HCT116 (cell line): ENCODE results near the gene TNNI3. TPM values are rescaled to one million over a fixed set of nuclear protein-coding genes. Genes with fewer than 3 reads are reported as not detected.

Source experiments
- ATAC-seq: fragments of 200-7000 bp; cut with Tn5 transposase; 2 replicates; pipeline ENCODE4 v1.9.1; 2020; ENCODE audit warnings: mild to moderate bottlenecking, moderate library complexity
- BruUV-seq: library from RNA; stranded (reverse); fragments of 400-500 nt; replicated peaks from 2 replicates; lab custom pipeline; 2021; lab: Mats Ljungman, UMichigan
- CTCF ChIA-PET: fragments of 300-600 bp; sonication (Branson Sonifier 250); formaldehyde crosslinking; loops from one replicate; lab custom pipeline; 2021; ENCODE audit warnings: antibody characterized with exemption; lab: Charles Lee
- POLR2A ChIA-PET: fragments of 300-600, 350-600 bp; sonication (Branson Sonifier 250); formaldehyde crosslinking; loops from one replicate; lab custom pipeline; 2021; ENCODE audit warnings: antibody characterized with exemption; lab: Charles Lee
- RAD21 ChIA-PET, 2 experiments: fragments of 300-600 bp; sonication (Branson Sonifier 250); formaldehyde crosslinking; loops; one replicate each; lab custom pipeline; 2023; ENCODE audit warnings: low total read pairs in 2 of 2; ENCODE audit not compliant: uncharacterized antibody in 2 of 2, unreplicated experiment in 2 of 2, low non-redundant PET in 1 of 2; lab: Charles Lee
- DNase-seq: peaks from one replicate; pipeline ENCODE4 v3.0.0-alpha.2; 2010; ENCODE audit warnings: low read depth, low spot score
- H2AFZ ChIP-seq: fragments of 200-600 bp; shearing (Covaris generic), sonication (generic); 2 replicates; pipeline ENCODE4 v1.6.1; 2017; ENCODE audit warnings: low read depth, mixed run types, mixed read lengths, antibody characterized with exemption, low read length; ENCODE audit not compliant: poor library complexity, severe bottlenecking
- H3K27ac ChIP-seq: 2 replicates; pipeline ENCODE4 v1.5.1; 2012; ENCODE audit warnings: low read depth, low read length
- H3K27me3 ChIP-seq: fragments of 200-600 bp; sonication (generic); 2 replicates; pipeline ENCODE4 v1.6.1; 2016; ENCODE audit warnings: mixed run types, low read length, mixed read lengths; ENCODE audit not compliant: insufficient read depth
- H3K36me3 ChIP-seq, 2 experiments: fragments of 200-500 bp in 1 of 2; fragments of 200-600 bp in 1 of 2; sonication (Bioruptor generic) in 1 of 2; sonication (generic) in 1 of 2; 2 replicates each; pipeline versions ENCODE4 v1.5.1 to v1.6.1; 2014 to 2016; ENCODE audit warnings: low read length in 2 of 2, inconsistent platforms in 1 of 2, mixed read lengths in 1 of 2, mixed run types in 1 of 2; ENCODE audit not compliant: insufficient read depth in 2 of 2, control insufficient read depth in 1 of 2
- H3K4me1 ChIP-seq, 2 experiments: fragments of 200-600 bp in 1 of 2; sonication (generic) in 1 of 2; 2 replicates each; pipeline versions ENCODE4 v1.5.1 to v1.6.1; 2012 to 2017; ENCODE audit warnings: low read length in 2 of 2, inconsistent platforms in 1 of 2, mild to moderate bottlenecking in 1 of 2, mixed read lengths in 1 of 2, mixed run types in 1 of 2, moderate library complexity in 1 of 2; ENCODE audit not compliant: insufficient read depth in 2 of 2, control insufficient read depth in 1 of 2
- H3K4me2 ChIP-seq: fragments of 200-600 bp; sonication (generic); 2 replicates; pipeline ENCODE4 v1.6.1; 2017; ENCODE audit warnings: mixed run types, low read length, mixed read lengths
- H3K4me3 ChIP-seq, 2 experiments: fragments of 200-600 bp in 1 of 2; sonication (generic) in 1 of 2; replicated peaks in 1 of 2; 2 replicates each; pipeline ENCODE4 v1.5.1; 2011 to 2016; ENCODE audit warnings: low read length in 2 of 2, control low read depth in 1 of 2, low read depth in 1 of 2, mild to moderate bottlenecking in 1 of 2, mixed read lengths in 1 of 2, mixed run types in 1 of 2
- H3K79me2 ChIP-seq: fragments of 200-600 bp; sonication (generic); 2 replicates; pipeline ENCODE4 v1.6.1; 2017; ENCODE audit warnings: mild to moderate bottlenecking, mixed run types, low read length, moderate library complexity, mixed read lengths; ENCODE audit not compliant: insufficient read depth
- H3K9ac ChIP-seq: fragments of 200-600 bp; sonication (generic); 2 replicates; pipeline ENCODE4 v1.6.1; 2016; ENCODE audit warnings: low read length, mixed read lengths
- H3K9me2 ChIP-seq: fragments of 200-600 bp; sonication (generic), shearing (Covaris generic); 2 replicates; pipeline ENCODE4 v1.6.1; 2017; ENCODE audit warnings: mixed run types, mild to moderate bottlenecking, moderate library complexity; ENCODE audit not compliant: insufficient read depth
- H3K9me3 ChIP-seq, 2 experiments: fragments of 200-500 bp in 1 of 2; fragments of 200-600 bp in 1 of 2; sonication (Bioruptor generic) in 1 of 2; sonication (generic) in 1 of 2; 2 replicates each; pipeline ENCODE4 v1.6.1; 2014 to 2017; ENCODE audit warnings: low read length in 2 of 2, mixed read lengths in 2 of 2, inconsistent platforms in 1 of 2, low read depth in 1 of 2, mild to moderate bottlenecking in 1 of 2, mixed run types in 1 of 2, moderate library complexity in 1 of 2; ENCODE audit not compliant: control insufficient read depth in 1 of 2, insufficient read depth in 1 of 2
- H4K20me1 ChIP-seq: fragments of 200-600 bp; sonication (generic), shearing (Covaris generic); 2 replicates; pipeline ENCODE4 v1.6.1; 2017; ENCODE audit warnings: mixed run types, mild to moderate bottlenecking, moderate library complexity; ENCODE audit not compliant: insufficient read depth
- CBX3 ChIP-seq: IDR thresholded peaks from 2 replicates; pipeline ENCODE4 v1.6.1; 2012; ENCODE audit warnings: low read depth
- ELF1 ChIP-seq: IDR thresholded peaks from 2 replicates; pipeline ENCODE4 v1.6.1; 2012; ENCODE audit warnings: low read depth, borderline replicate concordance
- FOSL1 ChIP-seq: IDR thresholded peaks from 2 replicates; pipeline ENCODE4 v1.6.1; 2012; ENCODE audit warnings: low read depth
- POLR2AphosphoS5 ChIP-seq: IDR thresholded peaks from 2 replicates; pipeline ENCODE4 v1.6.1; 2011; ENCODE audit warnings: mild to moderate bottlenecking, low read depth, low read length, moderate library complexity
- SIN3A ChIP-seq: IDR thresholded peaks from 2 replicates; pipeline ENCODE4 v1.6.1; 2012; ENCODE audit warnings: low read depth
- SRF ChIP-seq: IDR thresholded peaks from 2 replicates; pipeline ENCODE4 v1.6.1; 2012; ENCODE audit warnings: low read depth
- ZFX ChIP-seq: fragments of 450-650 bp; IDR thresholded peaks from 2 replicates; pipeline ENCODE4 v1.6.1; 2017
- ZNF274 ChIP-seq: fragments of 200-500 bp; sonication (Bioruptor generic); IDR thresholded peaks from 2 replicates; pipeline ENCODE4 v1.6.1; 2014; ENCODE audit warnings: mild to moderate bottlenecking, low read depth, low read length, inconsistent platforms
- intact Hi-C: fragments of 100-400 bp; cut with micrococcal nuclease; formaldehyde crosslinking; loops from 2 replicates; pipeline ENCODE4 v1.10.0; 2022
- total RNA-seq: library from RNA; stranded (reverse); gene quantifications from one replicate; pipeline ENCODE4 v1.2.1, GENCODE V29; 2021; ENCODE audit not compliant: unreplicated experiment
- TF ChIP-seq, protein P1 (sequence below): IDR thresholded peaks from 2 replicates; pipeline ENCODE4 v1.6.1; 2012

The TNNI3 gene
- total RNA-seq, 1 experiment from 2014 or later = 42.1 TPM

DNA sequence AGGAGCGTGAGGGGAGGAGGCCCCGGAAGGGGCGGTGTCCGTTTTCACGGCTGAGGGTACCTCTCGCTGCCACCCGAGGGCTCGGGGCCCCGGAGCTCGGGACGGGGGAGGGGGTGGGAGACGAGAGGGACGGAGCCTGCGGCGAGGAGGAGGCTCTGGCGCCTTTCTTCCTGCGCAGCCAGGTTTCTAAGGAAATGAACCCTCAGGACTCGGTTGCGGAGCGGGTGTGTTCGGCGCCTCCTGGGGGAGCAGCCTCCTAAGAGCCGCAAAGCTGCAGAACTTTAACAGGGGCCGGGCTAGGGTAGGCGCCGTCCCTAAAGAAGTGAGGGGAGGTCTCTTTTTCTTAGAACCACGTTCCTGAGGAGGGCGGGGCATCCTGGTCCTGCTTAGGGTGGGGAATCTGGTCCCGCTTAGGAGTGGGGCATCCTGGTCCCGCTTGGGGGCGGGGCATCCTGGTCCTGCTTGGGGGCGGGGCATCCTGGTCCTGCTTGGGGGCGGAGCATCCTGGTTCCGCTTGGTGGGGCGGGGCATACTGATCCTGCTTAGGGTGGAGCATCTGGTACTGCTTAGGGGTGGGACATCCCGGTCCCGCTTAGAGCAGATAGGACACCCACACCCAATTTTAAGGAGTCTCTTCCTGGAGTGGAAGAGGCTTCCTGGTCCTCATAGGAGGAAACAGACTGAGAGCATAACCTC, 16.3 kb upstream of the TNNI3 start:
- ChIA-PET POLR2A (interaction anchor here (2.0 kb wide), 1 partner anchor 37 kb away, joined by 5 read pairs; no protein-coding TSS in a partner anchor), CTCF (interaction anchor here (1.1 to 2.4 kb wide), 2 partner anchors 8 to 13 kb away, joined by 3 to 13 read pairs; partner anchors contain the start of gene DNAAF3), RAD21 (no interaction called here)
- peak; percentile 75 for DNase-seq
- intact Hi-C loops = no loop called here
- Histone ChIP-seq H3K4me2 (peak overlapping the region; percentile 99), H3K79me2 (no peaks in the 10 kb centered on the region), H3K4me3 (peak overlapping the region; percentile 55 to 68), H3K4me1 (peaks cover 9 to 44% of the 10 kb centered on the region in 2 experiments; a peak in 3 of 4 replicates), H3K27me3 (no peaks in the 10 kb centered on the region), H3K9ac (peak overlapping the region; percentile 65), H2AFZ (peak overlapping the region; percentile 54), H4K20me1 (no peaks in the 10 kb centered on the region), H3K36me3 (no peaks in the 10 kb centered on the region)
- peak; percentile 46; the same call in 1 of the 2 replicates for TF ChIP-seq POLR2AphosphoS5
- TF ChIP-seq ELF1 = no peak
- TF ChIP-seq, all 23 proteins: peak for 1
- H3K9me3 ChIP-seq = peaks cover 0 to 5% of the 10 kb centered on the region in 2 experiments; a peak in 1 of 4 replicates
- peak; percentile 89 for ATAC-seq
- no peaks in the 10 kb centered on the region for H3K9me2 ChIP-seq
- H3K27ac ChIP-seq = peak overlapping the region; percentile 78
- no TSS peak for BruUV-seq

DNA sequence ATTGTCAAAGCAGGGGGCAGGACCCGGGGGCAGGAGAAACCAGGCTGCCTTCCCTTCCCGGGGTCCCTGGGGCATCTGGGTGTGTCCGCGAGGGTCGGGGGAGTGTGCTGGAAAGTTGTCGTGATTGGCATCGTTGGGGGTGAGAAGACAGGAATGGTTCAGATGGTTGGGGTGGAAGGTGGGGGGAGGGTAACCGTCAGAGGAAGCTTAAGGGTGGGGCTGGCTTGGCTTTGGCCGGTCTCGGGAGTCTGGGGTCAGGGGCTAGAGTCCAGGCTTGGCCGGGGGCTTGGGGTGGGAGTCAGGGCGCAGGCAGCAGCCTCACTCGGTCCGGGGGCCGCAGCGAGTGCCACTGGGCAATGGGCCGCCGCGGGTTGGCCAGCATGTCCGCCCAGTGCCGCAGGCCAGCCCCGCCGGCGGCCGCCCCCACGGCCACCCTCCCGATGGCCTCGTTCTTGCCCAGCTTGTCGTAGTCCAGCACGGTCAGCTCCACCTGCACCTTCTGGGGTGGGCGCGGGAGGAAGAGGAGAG, 15.7 kb upstream of the TNNI3 start:
- Histone ChIP-seq H3K4me2 (peak overlapping the region; percentile 99), H3K4me1 (peaks cover 9 to 38% of the 10 kb centered on the region in 2 experiments; a peak in 3 of 4 replicates), H3K27ac (peak overlapping the region; percentile 78), H2AFZ (peak overlapping the region; percentile 54), H3K79me2 (no peaks in the 10 kb centered on the region), H3K36me3 (no peaks in the 10 kb centered on the region), H3K27me3 (no peaks in the 10 kb centered on the region), H3K9ac (peak overlapping the region; percentile 65), H4K20me1 (no peaks in the 10 kb centered on the region), H3K9me3 (peaks cover 0 to 5% of the 10 kb centered on the region in 2 experiments; a peak in 1 of 4 replicates), H3K9me2 (no peaks in the 10 kb centered on the region), H3K4me3 (peak overlapping the region; percentile 55 to 68)
- ATAC-seq (no peak), DNase-seq (no peak)
- ChIA-PET RAD21 (interaction anchor here in 1 of 2 experiments (0.6 kb wide), 1 partner anchor 498 kb away, joined by 3 read pairs; no protein-coding TSS in a partner anchor), POLR2A (interaction anchor here (1.0 to 2.0 kb wide), 2 partner anchors 27 to 37 kb away, joined by 4 to 5 read pairs; no protein-coding TSS in a partner anchor), CTCF (no interaction called here)
- intact Hi-C loops = no loop called here
- no TSS peak for BruUV-seq
- TF ChIP-seq SRF (no peak), CBX3 (no peak), FOSL1 (no peak), ZFX (peak; percentile 35; the same call in 1 of the 2 replicates), ZNF274 (no peak), SIN3A (no peak)
- TF ChIP-seq, protein P1, sequence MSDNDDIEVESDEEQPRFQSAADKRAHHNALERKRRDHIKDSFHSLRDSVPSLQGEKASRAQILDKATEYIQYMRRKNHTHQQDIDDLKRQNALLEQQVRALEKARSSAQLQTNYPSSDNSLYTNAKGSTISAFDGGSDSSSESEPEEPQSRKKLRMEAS = no peak
